Measurements from ENCODE around the gene PRPF19. TPM values are rescaled to one million over a fixed set of nuclear protein-coding genes. Genes with fewer than 3 reads are reported as not detected.

Gene PRPF19
- total and polyA plus RNA-seq, 10 of the 15 experiments (the other 5 are each of a cell fraction or from before 2014, with no cell fraction given): 8.7 to 170 (median 61.3) TPM

- FAIRE-seq (no peak), DNase-seq (ENCODE audit: low read depth, low spot score) (no peak), ATAC-seq (peak; percentile 3; the same call in 2 of the 3 replicates)
- Histone ChIP-seq H3K9me3 (replicated peaks; ENCODE audit: control insufficient read depth, insufficient read depth, low read length) (no peaks in the 10 kb centered on the region), H3K9ac (ENCODE audit: control insufficient read depth, insufficient read depth, low read length) (no peak overlapping the region; the same call in 1 of the 2 replicates), H3K4me3 (no peak overlapping the region), H3K36me3 (ENCODE audit: control insufficient read depth in 2 of 2, insufficient read depth in 2 of 2, low read length in 1 of 2) (no peaks in the 10 kb centered on the region; a peak in 1 of 4 replicates), H3K4me2 (ENCODE audit: control insufficient read depth, insufficient read depth) (peak overlapping the region; percentile 74), H3K27ac (ENCODE audit: control insufficient read depth, insufficient read depth) (peak overlapping the region; percentile 97), H3K4me1 (ENCODE audit: control insufficient read depth, insufficient read depth, low read length) (peaks cover 28% of the 10 kb centered on the region), H3K79me2 (ENCODE audit: control insufficient read depth, insufficient read depth, low read length) (peaks cover 31% of the 10 kb centered on the region), H3K27me3 (replicated peaks in 1 of 2; ENCODE audit: control insufficient read depth in 2 of 2, insufficient read depth in 2 of 2, low read length in 1 of 2) (no peaks in the 10 kb centered on the region), H4K20me1 (ENCODE audit: control insufficient read depth, insufficient read depth) (no peaks in the 10 kb centered on the region), H2AFZ (ENCODE audit: control insufficient read depth, low read depth, low read length) (peak overlapping the region; percentile 67)
- POLR2A ChIA-PET: interaction anchor here (0.7 to 2.8 kb wide), 7 partner anchors 21 to 379 kb away, joined by 3 to 14 read pairs (median 6); partner anchors contain the start of gene TMEM109
- intact Hi-C loops (cut with micrococcal nuclease; ENCODE audit: unreplicated experiment) (loop anchor here (10.0 kb wide), 1 partner anchor 110 kb away; the partner anchor contains the start of gene CCDC86), in situ Hi-C loops (cut with MboI) (no loop called here)
- BruUV-seq (replicated peaks): no TSS peak
- TF ChIP-seq RUNX3 (IDR thresholded peaks at IDR 0.05; ENCODE audit: low read length): peak; percentile 25; the same call in 1 of the 2 replicates
- peak in 1 of 2 experiments; percentile 61; a peak in 1 of 4 replicates for TF ChIP-seq BHLHE40 (IDR thresholded peaks at IDR 0.05; ENCODE audit: borderline replicate concordance in 1 of 2, low read depth in 2 of 2, low read length in 1 of 2)
- 0 out of 2 replicates have a peak, but pooled peaks have one; percentile 33 for TF ChIP-seq MEF2A (IDR thresholded peaks at IDR 0.05; ENCODE audit: insufficient read depth, low read depth, low read length)
- no peak for TF ChIP-seq SMAD5 (IDR thresholded peaks at IDR 0.05; ENCODE audit: low read depth)
- CTCF ChIA-PET: interaction anchor here (0.6 to 2.8 kb wide), 6 partner anchors 9 to 213 kb away, joined by 3 to 26 read pairs (median 5); partner anchors contain the start of gene TMEM109
- SMC1A ChIA-PET (ENCODE audit: uncharacterized antibody, unreplicated experiment): interaction anchor here (1.0 to 7.6 kb wide), 10 partner anchors 9 to 97 kb away, joined by 3 to 76 read pairs (median 6); partner anchors contain the start of gene TMEM109
- WGBS (ENCODE audit: insufficient coverage, insufficient replicate concordance, low lambda C conversion rate, missing lambda C conversion rate): 37% methylated on average over 5 of the region's 5 CpGs
- RAD21 ChIA-PET (ENCODE audit: unreplicated experiment): interaction anchor here (0.8 to 3.6 kb wide), 8 partner anchors 14 to 206 kb away, joined by 3 to 21 read pairs (median 5); partner anchors contain the start of genes CD6 and TMEM109
Observed at GRCh38 chr11:60954421-60954820, 48.0 kb upstream of the PRPF19 start.

GRCh38 chr11:60953781-60954180 lies 47.4 kb upstream of the PRPF19 start:
- H2AFZ ChIP-seq (ENCODE audit: control insufficient read depth, low read depth, low read length): peak overlapping the region; percentile 72
- POLR2A ChIA-PET: interaction anchor here (0.7 to 2.8 kb wide), 7 partner anchors 21 to 380 kb away, joined by 5 to 14 read pairs (median 8); partner anchors contain the start of gene TMEM109

More at GRCh38 chr11:60953781-60954180, 47.4 kb upstream of the PRPF19 start:
- in situ Hi-C loops (cut with MboI): no loop called here
- TF ChIP-seq HDAC2 (IDR thresholded peaks at IDR 0.05) (no peak), STAT3 (IDR thresholded peaks at IDR 0.05; ENCODE audit: low read depth, low read length) (no peak), HDGF (IDR thresholded peaks at IDR 0.05) (0 out of 2 replicates have a peak, but pooled peaks have one; percentile 3), MLLT1 (IDR thresholded peaks at IDR 0.05) (peak; percentile 59; the same call in 1 of the 2 replicates), CREM (IDR thresholded peaks at IDR 0.05; ENCODE audit: low read depth) (peak; percentile 60; the same call in 1 of the 2 replicates), NBN (IDR thresholded peaks at IDR 0.05) (no peak), CREB1 (IDR thresholded peaks at IDR 0.05; ENCODE audit: low read depth) (peak; percentile 84), POLR2AphosphoS2 (IDR thresholded peaks at IDR 0.05; ENCODE audit: low read depth, low read length) (no peak)
- H3K4me2 ChIP-seq (ENCODE audit: control insufficient read depth, insufficient read depth): peak overlapping the region; percentile 98
- H3K79me2 ChIP-seq (ENCODE audit: control insufficient read depth, insufficient read depth, low read length): peaks cover 33% of the 10 kb centered on the region
- peak overlapping the region; percentile 97 for H3K27ac ChIP-seq (ENCODE audit: control insufficient read depth, insufficient read depth)
- no peak for ATAC-seq
- H3K9ac ChIP-seq (ENCODE audit: control insufficient read depth, insufficient read depth, low read length): no peak overlapping the region
- no TSS peak for BruUV-seq (replicated peaks)
- H3K4me1 ChIP-seq (ENCODE audit: control insufficient read depth, insufficient read depth, low read length): peaks cover 28% of the 10 kb centered on the region
- no peak for FAIRE-seq
- intact Hi-C loops (cut with micrococcal nuclease; ENCODE audit: unreplicated experiment): loop anchor here (2.0 to 10.0 kb wide), 2 partner anchors 39 to 109 kb away; partner anchors contain the start of genes CCDC86 and TMEM109
- no peak overlapping the region for H3K4me3 ChIP-seq
- no peak for DNase-seq (ENCODE audit: low read depth, low spot score)
- no peaks in the 10 kb centered on the region; a peak in 1 of 4 replicates for H3K36me3 ChIP-seq (ENCODE audit: control insufficient read depth in 2 of 2, insufficient read depth in 2 of 2, low read length in 1 of 2)
- SMC1A ChIA-PET (ENCODE audit: uncharacterized antibody, unreplicated experiment): interaction anchor here (1.0 to 7.6 kb wide), 10 partner anchors 8 to 88 kb away, joined by 3 to 76 read pairs (median 6); partner anchors contain the start of gene TMEM109
- no peaks in the 10 kb centered on the region for H4K20me1 ChIP-seq (ENCODE audit: control insufficient read depth, insufficient read depth)
- no peaks in the 10 kb centered on the region for H3K9me3 ChIP-seq (replicated peaks; ENCODE audit: control insufficient read depth, insufficient read depth, low read length)
- CTCF ChIA-PET: interaction anchor here (0.7 to 2.8 kb wide), 10 partner anchors 9 to 214 kb away, joined by 3 to 26 read pairs (median 4); partner anchors contain the start of gene TMEM109
- H3K27me3 ChIP-seq (replicated peaks in 1 of 2; ENCODE audit: control insufficient read depth in 2 of 2, insufficient read depth in 2 of 2, low read length in 1 of 2): no peaks in the 10 kb centered on the region
- 89% methylated on average over 6 of the region's 6 CpGs for WGBS (ENCODE audit: insufficient coverage, insufficient replicate concordance, low lambda C conversion rate, missing lambda C conversion rate)
- RAD21 ChIA-PET (ENCODE audit: unreplicated experiment): interaction anchor here (0.7 to 3.6 kb wide), 8 partner anchors 13 to 191 kb away, joined by 3 to 21 read pairs (median 7); partner anchors contain the start of genes CD6 and TMEM109

Measured in GM12878 (cell line).